Measurements from ENCODE around the gene ASPHD2. TPM values are rescaled to one million over a fixed set of nuclear protein-coding genes. Genes with fewer than 3 reads are reported as not detected.

Gene ASPHD2
- total RNA-seq, 1 donor from 2014 or later = 4.9 TPM

- Mint-ChIP-seq H3K27me3 (ENCODE audit: low read depth) (no peaks in the 10 kb centered on the region), H3K4me3 (no peak overlapping the region), H3K4me1 (peaks cover 21% of the 10 kb centered on the region), H3K9me3 (no peaks in the 10 kb centered on the region), H3K36me3 (ENCODE audit: low read depth) (peaks cover 7% of the 10 kb centered on the region), H3K27ac (ENCODE audit: unreplicated experiment) (no peak overlapping the region)
- DNase-seq (ENCODE audit: low read depth, low spot score) = no peak
- TF ChIP-seq CTCF (conservative IDR thresholded peaks at IDR 0.05) = no peak
Measured at GRCh38 chr22:26462641-26463040, 33.6 kb downstream of the ASPHD2 start.

GRCh38 chr22:26463101-26463661 is 34.1 kb downstream of the ASPHD2 start:
- no peak overlapping the region for H3K4me3 Mint-ChIP-seq

DNA sequence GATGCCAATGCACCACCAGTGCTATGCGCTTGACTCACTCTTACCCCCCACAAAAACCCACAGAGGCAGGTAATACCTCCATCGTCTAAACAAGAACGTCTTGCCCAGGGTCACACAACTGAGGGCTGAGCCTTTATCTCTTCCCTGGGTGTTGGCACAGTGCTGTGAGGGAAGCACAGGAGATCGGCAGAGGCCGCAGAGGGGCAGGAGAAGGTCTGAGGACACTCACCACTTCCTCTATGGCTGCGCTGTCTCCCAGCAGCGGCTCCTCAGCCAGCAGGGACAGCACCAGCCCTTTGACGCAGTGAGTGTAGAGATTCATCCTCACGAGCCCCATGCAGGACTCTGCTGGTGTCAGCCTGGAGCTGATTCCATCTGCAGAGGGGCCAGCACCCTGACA is 34.6 kb downstream of the ASPHD2 start:
- H3K27ac Mint-ChIP-seq (ENCODE audit: unreplicated experiment) = peak overlapping the region; percentile 96

More at GRCh38 chr22:26463101-26463661, 34.1 kb downstream of the ASPHD2 start:
- H3K36me3 Mint-ChIP-seq (ENCODE audit: low read depth) = peaks cover 7% of the 10 kb centered on the region
- H3K27me3 Mint-ChIP-seq (ENCODE audit: low read depth) = no peaks in the 10 kb centered on the region
- peak overlapping the region; percentile 96 for H3K27ac Mint-ChIP-seq (ENCODE audit: unreplicated experiment)
- H3K4me1 Mint-ChIP-seq = peaks cover 21% of the 10 kb centered on the region
- no peak for TF ChIP-seq CTCF (conservative IDR thresholded peaks at IDR 0.05)
- H3K9me3 Mint-ChIP-seq = no peaks in the 10 kb centered on the region
- DNase-seq (ENCODE audit: low read depth, low spot score) = no peak

GRCh38 chr22:26464312-26464711 is 35.3 kb downstream of the ASPHD2 start:
- Mint-ChIP-seq H3K4me3 (no peak overlapping the region), H3K9me3 (no peaks in the 10 kb centered on the region), H3K27me3 (ENCODE audit: low read depth) (no peaks in the 10 kb centered on the region), H3K27ac (ENCODE audit: unreplicated experiment) (no peak overlapping the region), H3K36me3 (ENCODE audit: low read depth) (peaks cover 7% of the 10 kb centered on the region), H3K4me1 (peaks cover 21% of the 10 kb centered on the region)
- no peak for DNase-seq (ENCODE audit: low read depth, low spot score)
- no peak for TF ChIP-seq CTCF (conservative IDR thresholded peaks at IDR 0.05)

More for the DNA sequence above, 34.6 kb downstream of the ASPHD2 start:
- H3K4me3 Mint-ChIP-seq = no peak overlapping the region
- DNase-seq (ENCODE audit: low read depth, low spot score) = no peak
- no peaks in the 10 kb centered on the region for H3K9me3 Mint-ChIP-seq
- H3K4me1 Mint-ChIP-seq = peaks cover 21% of the 10 kb centered on the region
- no peak for TF ChIP-seq CTCF (conservative IDR thresholded peaks at IDR 0.05)
- no peaks in the 10 kb centered on the region for H3K27me3 Mint-ChIP-seq (ENCODE audit: low read depth)
- H3K36me3 Mint-ChIP-seq (ENCODE audit: low read depth) = peaks cover 7% of the 10 kb centered on the region

DNA sequence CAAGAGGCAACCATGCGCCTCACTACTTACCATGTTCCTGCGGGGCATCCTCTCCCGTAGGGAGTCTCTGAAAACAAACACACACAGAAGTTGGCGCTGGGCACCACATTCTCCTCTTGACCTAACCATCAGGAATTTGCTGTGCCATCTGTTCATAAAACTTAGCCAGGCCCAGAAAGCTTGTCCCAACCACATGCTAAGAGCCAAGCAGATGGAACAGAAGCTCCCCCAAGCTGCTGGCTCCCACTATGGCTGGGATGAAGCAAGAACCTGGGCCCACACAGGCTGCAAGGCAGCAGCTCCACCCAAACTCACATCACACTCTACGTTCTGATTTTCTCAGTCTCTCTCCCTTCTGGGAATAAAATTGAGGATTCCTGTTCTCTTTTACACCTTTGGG is 37.1 kb downstream of the ASPHD2 start:
- Mint-ChIP-seq H3K36me3 (ENCODE audit: low read depth) (peaks cover 7% of the 10 kb centered on the region), H3K9me3 (no peaks in the 10 kb centered on the region), H3K4me3 (no peak overlapping the region), H3K27me3 (ENCODE audit: low read depth) (no peaks in the 10 kb centered on the region), H3K4me1 (peaks cover 18% of the 10 kb centered on the region), H3K27ac (ENCODE audit: unreplicated experiment) (no peak overlapping the region)
- no peak for DNase-seq (ENCODE audit: low read depth, low spot score)
- no peak for TF ChIP-seq CTCF (conservative IDR thresholded peaks at IDR 0.05)
